ENCODE results near the gene BTG2.

- no peak for TF ChIP-seq EZH2phosphoT487 (IDR thresholded peaks at IDR 0.05; ENCODE audit: low read depth, severe bottlenecking, unreplicated experiment)
- no peak for TF ChIP-seq CTCF (IDR thresholded peaks at IDR 0.05; ENCODE audit: poor library complexity)
Observed at GRCh38 chr1:203288400-203288799, 16.9 kb upstream of the BTG2 start.
